Measurements from ENCODE around the gene ITPR2.

GRCh38 chr12:26489908-26490307, 343.1 kb downstream of the ITPR2 start:
- TF ChIP-seq CTCF (conservative IDR thresholded peaks at IDR 0.05; ENCODE audit: low read length) = no peak
- no peak for TF ChIP-seq EZH2phosphoT487 (IDR thresholded peaks at IDR 0.05; ENCODE audit: borderline replicate concordance)

Data from Loucy (cell line).